GM19099 (cell line): Measurements from ENCODE around the gene SEC31A.

Source experiments
- POLR2A ChIP-seq: IDR thresholded peaks from 3 replicates; pipeline ENCODE4 v1.6.1; 2011; ENCODE audit warnings: low read depth; ENCODE audit not compliant: insufficient read length; ENCODE audit errors: extremely low read depth

SEC31A gene

GRCh38 chr4:82811392-82811791 lies 79.6 kb downstream of the SEC31A start:
- no peak for TF ChIP-seq POLR2A

- TF ChIP-seq POLR2A: no peak
These were observed 80.8 kb downstream of the SEC31A start for GRCh38 chr4:82810176-82810575.

GRCh38 chr4:82809619-82810018 lies 81.3 kb downstream of the SEC31A start:
- no peak for TF ChIP-seq POLR2A

- no peak for TF ChIP-seq POLR2A
These were observed 87.2 kb downstream of the SEC31A start for GRCh38 chr4:82803746-82804145.

- TF ChIP-seq POLR2A: no peak
These were observed 88.0 kb downstream of the SEC31A start for GRCh38 chr4:82802911-82803310.

GRCh38 chr4:82801910-82802521 lies 88.9 kb downstream of the SEC31A start:
- TF ChIP-seq POLR2A: no peak

GRCh38 chr4:82799006-82799881 lies 91.7 kb downstream of the SEC31A start:
- TF ChIP-seq POLR2A: no peak

- no peak for TF ChIP-seq POLR2A
These were observed 92.6 kb downstream of the SEC31A start, which contains the start of gene SCD5 for GRCh38 chr4:82798168-82799005. Gene SCD5 (minus strand): TSS chr4:82798796. CDS start chr4:82798537, 259 bp downstream.

GRCh38 chr4:82797405-82798111 lies 93.4 kb downstream of the SEC31A start:
- no peak for TF ChIP-seq POLR2A

GRCh38 chr4:82797040-82797404 lies 93.9 kb downstream of the SEC31A start:
- no peak for TF ChIP-seq POLR2A

- TF ChIP-seq POLR2A: no peak
These were observed 97.9 kb downstream of the SEC31A start for GRCh38 chr4:82792912-82793649.

GRCh38 chr4:82791179-82791578 lies 99.8 kb downstream of the SEC31A start:
- no peak for TF ChIP-seq POLR2A

GRCh38 chr4:82790060-82790660 lies 100.8 kb downstream of the SEC31A start:
- TF ChIP-seq POLR2A: no peak
